ENCODE measurements around the gene FAM168A.
"Not testable (repeated sequence)": the region's sequence is repeated elsewhere in the genome, so short reads cannot be mapped to it uniquely, and the experiment has no call there.

FAM168A gene

DNA sequence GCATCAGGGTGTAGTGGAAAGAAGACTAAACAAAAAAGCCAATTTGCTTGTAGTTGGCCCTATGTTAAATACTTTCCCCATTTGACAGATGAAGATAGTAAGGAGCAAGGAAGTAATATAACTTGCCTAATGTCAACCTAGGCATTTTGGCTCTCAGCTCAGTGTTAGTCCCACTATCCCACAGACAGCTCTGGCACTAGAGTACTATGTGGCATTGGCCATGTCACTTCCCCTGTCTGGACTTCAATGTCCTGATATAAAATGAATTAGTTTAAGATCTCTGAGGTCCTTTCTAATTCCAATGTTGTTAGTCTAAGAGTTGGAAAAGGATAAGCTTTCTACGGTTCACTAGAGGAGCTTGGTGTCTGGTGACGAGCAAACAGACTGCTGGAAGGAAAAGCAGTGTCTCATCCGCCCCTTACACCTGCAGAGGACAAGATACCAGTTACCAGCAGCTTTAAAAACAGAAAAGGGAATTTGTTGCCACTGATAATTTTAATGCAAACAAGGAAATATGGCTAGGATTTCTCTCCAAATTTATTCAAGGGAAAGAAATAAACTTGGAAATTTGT lies 129.2 kb downstream of the FAM168A start:
- DNase-seq (ENCODE audit: low read depth, low spot score), result no peak

DNA sequence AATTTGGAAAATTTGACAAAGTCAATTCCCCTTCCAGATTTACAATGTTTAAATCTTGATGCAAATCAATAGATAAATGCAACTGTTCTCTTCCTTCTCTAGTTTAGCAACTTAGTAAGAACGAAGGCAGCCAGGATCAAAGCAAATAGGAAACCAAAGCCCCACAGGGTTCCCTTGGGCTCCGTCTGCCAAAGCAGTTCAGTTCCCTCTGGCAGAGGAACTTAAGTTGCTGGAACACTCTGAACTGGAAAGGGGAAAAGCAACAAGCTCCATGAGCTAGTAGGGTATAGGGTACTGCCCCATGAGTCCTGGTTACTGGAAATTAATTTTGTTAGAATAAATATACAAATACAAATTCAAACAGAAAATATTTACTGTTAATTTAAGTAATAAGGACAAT lies 130.4 kb downstream of the FAM168A start:
- DNase-seq (ENCODE audit: low read depth, low spot score), result no peak

DNA sequence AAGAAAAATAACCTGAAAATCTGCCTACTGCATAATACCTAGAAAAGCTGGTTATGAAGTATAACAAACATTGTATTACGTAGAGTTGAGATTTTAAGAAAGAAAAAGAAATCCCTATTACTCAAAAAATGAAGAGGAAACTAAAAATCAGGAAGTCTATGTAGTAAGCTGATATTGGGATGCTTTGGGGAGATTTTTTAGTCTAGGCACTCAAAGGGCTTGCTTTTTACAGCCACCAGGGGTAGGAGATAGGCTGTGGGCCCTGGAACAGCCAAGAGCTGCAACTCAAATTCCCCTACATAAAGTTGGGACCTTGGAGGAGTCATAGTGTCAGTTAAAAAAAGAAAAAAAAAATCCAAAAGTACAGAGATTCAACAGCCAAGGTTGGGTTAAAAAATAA lies 131.3 kb downstream of the FAM168A start:
- no peak for DNase-seq (ENCODE audit: low read depth, low spot score)

DNA sequence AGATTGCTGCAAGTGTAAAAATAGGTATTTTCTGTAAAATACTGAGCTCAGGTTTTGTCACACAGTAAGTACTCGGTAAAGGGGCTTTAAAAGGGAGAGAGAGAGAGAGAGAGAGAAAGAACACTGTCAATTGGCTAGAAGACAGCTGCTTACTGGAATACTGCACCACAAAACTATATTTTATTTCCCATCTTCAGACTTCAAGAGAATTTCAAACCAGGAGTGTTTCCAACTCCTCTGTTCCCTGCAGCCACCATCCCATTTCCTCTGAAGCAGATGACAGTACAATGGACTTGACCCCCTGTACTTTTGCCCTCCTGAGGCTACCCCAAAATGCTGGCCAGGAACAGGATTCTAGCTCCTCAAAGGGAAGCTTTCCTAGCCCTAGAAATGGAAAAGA lies 132.0 kb downstream of the FAM168A start:
- no peak for DNase-seq (ENCODE audit: low read depth, low spot score)

DNA sequence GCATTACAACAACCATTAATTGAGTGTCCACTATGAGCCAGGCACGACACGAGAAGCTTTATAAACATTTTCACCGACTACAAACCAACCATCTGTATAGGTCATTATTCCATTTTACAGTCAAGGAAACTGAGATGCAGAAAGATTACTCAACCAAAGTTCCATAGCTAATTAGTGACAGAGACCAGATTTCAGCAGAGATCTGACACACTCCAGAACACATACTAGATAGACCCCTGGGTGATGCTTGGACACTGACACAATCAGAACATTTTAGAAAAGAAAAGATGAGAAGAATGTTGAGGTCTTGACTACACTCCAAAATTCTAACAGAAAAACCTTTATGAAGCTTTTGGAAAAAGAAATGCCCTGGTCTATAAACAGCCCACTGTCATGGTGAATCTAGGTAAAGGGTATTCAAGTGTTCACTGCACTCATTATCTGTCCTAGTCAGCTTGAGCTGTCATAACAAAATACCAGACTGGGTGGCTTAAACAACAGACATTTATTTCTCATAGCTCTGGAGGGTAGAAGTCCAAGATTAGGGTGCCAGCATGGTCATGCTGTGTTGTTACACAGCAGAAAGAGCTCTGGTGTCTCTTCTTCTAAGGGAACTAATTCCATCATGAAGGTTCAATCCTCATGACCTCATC lies 132.8 kb downstream of the FAM168A start:
- DNase-seq (ENCODE audit: low read depth, low spot score), result no peak

DNA sequence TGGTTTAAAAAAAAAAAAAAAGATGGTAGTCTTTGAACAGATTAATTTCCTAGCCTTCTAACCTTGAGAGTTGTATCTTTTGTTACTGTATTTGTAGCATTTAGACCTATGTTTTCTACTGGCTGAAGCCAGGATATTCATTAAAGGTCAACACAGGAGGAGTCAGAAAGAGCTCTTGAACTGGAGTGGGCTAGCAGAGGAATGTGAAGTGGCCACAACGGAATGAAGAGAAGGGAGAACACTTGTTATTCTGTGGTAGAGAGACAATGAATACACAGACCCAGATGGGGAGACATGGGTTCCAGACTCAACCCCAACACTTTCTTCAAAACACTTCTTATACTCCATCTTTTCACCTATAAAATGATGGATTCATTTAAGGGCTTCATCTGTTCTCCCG lies 133.6 kb downstream of the FAM168A start:
- no peak for DNase-seq (ENCODE audit: low read depth, low spot score)

DNA sequence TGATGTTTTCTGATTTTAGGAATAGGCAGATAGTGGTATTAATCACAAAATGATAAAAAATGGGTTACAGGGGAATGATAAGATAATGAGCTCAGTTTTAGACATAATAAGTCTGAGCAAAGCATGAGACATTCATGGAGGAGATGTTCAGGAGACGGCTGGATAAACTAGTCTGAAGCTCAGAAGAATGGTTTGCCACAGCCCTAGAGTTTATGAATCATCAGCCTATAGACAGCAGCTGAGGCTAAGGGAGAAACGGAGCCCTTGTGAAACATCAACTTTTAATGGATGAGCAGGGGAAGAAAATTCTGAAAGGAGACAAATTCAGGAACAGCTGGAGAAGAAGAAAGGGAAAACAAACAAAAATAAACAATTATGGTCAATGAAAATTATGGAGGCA lies 134.6 kb downstream of the FAM168A start:
- no peak for DNase-seq (ENCODE audit: low read depth, low spot score)

DNA sequence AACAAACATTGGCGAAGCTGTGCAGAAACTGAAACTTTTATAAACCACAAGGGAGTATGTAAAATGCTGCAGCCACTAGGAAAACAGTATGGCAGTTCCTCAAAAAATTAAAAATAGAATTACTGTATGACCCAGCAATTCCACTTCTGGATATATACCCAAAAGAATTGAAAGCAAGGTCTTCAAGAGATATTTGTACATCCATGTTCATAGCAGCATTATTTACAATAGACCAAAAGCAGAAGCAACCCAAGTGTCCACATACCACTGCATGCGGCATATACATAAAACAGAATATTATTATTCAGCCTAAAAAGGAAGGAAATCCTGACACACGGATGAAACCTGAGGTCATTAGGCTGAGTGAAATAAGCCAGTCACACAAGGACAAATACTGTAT lies 135.9 kb downstream of the FAM168A start:
- DNase-seq (ENCODE audit: low read depth, low spot score), result no peak

DNA sequence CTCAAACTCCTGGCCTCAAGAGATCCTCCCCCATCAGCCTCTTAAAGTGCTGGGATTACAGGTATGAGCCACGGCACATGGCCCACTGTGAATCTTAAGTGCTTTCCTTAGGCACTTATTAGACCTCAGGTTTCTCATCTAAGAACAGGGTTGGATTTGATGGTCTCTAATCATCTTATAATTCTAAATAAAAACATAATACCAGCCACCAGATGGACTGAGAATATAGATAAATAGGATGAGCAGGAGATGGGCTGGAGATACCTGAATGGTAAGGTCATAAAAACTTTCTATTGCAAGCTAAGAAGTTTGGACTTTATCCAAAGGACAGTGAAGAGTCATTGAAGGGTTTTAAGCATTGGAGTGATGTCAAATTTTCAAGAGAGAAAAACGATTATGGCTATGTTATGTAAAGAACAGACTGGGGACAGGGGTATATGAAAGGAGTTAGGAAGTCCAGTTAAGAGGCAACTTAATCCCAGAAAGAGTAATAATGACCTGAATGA lies 136.5 kb downstream of the FAM168A start:
- no peak for DNase-seq (ENCODE audit: low read depth, low spot score)

DNA sequence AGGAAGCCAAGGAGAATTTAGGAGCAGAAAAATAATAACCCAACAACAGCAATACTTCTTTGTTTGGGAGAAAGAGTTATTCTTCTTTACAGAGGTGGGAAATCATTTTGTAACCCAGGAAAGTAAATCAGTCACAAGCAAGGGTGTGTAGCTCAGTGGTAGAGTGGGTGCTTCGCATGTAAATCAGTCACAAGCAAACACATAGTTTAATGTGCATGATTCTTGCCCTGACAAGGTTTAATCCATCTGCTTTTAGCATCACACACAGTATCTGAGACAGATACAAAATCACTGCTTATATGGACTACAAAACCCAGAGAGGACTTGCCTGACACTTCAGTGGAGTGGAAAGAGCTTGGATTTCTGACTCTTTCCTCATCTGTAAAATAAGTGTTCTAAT lies 139.7 kb downstream of the FAM168A start:
- no peak for DNase-seq (ENCODE audit: low read depth, low spot score)

DNA sequence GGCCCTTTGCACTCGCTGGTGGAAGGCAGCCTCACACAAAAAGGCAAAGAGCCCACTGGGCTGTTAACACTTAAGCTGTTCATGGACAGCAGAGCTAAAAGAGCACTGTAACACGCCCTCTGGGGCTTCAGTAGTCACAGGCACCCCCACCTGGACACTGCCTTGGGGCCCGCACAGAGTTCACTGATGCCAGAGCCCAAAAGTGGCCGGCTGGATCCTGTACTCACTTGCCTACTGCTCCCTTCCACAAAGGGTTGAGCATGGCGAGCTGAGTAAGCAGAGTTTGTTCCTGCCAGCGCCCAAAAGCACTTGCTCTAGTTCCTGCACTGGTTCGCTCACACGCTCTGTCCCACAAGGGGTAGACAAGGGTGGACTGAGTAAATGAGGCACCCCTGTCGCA lies 142.9 kb downstream of the FAM168A start:
- DNase-seq (ENCODE audit: low read depth, low spot score), result no peak

DNA sequence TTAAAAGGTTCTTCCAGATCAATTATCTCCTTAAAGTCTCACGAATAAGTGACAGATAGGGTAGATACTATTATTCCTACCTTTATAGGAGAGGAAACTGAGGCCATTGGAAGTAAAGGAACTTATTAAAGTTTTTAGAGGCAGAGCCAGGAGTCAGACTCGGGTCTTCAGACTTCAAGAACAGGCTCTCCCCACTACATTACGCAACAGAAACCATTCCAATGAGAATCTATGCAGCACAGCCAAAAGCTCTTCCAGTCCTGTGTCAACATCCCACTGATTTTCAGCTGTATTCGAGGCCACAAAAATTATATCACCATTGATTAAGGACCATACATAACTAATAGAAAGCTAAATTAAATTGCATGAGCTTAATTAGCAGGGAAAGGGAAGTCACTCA lies 144.3 kb downstream of the FAM168A start:
- DNase-seq (ENCODE audit: low read depth, low spot score), result no peak

DNA sequence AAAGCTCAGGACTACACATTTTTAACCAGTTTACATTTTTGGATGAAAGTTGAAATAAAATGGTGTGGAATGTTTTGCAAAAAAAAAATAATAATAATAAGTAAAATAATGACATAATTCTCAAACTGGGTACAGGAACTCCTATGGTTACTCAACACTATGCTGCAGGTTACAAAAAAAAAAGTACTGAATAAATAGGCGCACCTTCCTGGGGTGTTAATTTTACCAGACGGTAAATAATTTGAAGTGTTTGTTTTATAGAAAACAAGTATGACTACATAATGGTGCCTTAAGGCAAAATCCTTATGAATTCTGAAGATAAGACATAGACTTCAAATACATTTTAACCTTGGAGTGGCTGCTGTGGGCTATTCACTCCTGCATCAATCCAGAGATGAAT lies 145.2 kb downstream of the FAM168A start:
- DNase-seq (ENCODE audit: low read depth, low spot score), result no peak

DNA sequence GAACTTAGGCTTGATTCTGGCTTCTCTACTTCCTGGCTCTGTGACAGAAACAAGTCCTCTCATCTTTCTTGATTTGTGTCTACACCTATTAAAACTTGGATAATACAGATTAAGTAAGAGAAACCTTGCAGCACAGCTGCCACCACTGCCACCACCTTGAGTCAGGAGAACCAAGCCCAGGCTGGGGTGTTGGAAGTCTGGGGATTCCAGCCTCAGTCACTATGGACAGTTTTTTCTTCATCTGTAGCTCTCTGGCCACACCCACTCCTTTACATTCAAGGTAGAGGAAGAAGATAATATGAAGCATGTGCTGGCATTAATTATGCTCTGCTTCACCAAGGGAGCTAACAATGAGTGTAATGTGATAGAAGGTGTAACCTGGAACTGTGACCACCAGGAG lies 146.0 kb downstream of the FAM168A start:
- no peak for DNase-seq (ENCODE audit: low read depth, low spot score)

DNA sequence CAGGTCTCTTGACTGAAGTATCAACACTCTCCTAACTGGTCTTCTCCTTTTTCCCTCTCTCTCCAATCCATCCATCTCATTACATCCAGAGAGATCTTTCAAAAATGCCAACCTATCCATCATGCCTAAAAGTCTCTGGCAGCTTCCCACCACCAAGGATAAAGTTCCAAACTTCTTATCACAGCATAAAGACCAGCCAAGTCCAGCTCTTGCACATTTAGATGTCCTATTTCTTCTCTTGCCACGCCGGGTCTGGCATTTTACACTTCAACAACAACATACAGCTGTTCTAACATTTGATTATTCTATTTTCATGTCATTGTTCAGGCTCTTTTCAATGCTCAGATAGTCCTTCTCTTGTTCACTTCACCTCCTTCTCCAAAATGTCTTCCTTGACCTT lies 151.1 kb downstream of the FAM168A start:
- no peak for DNase-seq (ENCODE audit: low read depth, low spot score)

DNA sequence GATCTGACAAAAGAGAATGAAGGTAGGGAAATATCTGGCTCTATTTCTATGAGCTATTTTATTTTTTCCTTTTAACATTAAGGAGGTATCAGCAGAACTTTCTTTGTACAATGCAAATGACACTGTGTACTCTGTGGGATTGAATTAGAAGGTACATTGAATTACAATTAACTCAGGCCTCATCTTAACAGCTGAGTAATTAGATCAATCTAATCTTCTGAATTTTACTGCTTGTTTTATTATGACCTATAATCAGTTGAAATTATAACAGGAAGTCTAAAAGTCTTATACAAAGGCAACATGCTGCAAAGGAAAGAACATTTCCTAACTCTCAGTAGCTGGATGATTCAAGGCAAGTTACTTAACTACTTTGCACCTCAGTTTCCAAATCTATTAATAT lies 151.9 kb downstream of the FAM168A start:
- no peak for DNase-seq (ENCODE audit: low read depth, low spot score)

DNA sequence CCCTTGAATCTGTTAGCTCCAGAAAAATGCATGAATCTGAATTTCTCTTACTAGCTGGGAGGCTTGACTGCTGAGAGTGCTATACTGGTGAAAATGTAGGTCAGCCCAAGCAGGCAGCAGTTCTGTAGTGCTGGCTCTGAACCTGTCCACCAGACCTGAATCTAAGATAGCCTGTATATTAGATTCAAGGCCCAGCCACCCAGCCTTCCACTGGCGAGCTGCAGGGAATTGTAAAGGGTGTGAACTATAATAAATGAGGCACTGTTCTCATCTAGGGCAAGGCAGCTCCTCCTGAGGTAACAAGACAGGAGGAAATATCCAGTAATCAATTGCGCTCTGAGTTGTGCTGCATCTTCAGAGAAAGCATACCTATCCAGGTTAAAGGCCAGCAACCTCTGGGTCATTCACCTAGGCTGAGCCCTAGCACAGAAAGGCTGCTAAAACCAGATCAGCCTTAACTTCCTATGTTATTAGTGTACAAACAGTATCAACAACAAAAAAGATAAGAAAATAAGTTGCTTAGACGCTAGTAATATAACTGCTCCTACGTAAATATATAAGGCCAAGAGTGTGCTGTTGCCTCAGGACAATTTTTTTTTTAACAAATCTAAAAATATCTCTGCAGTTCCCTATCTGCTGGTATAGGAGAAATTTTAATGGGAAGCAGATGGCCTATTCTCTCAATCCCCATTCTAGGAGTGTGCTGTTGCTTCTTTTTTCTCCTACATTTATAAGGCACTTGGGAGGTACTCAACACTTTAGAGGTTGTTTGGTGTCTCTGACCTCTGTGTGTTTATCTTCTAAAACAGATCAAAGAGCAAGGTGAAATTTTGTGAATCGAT lies 158.7 kb downstream of the FAM168A start:
- no peak for DNase-seq (ENCODE audit: low read depth, low spot score)

DNA sequence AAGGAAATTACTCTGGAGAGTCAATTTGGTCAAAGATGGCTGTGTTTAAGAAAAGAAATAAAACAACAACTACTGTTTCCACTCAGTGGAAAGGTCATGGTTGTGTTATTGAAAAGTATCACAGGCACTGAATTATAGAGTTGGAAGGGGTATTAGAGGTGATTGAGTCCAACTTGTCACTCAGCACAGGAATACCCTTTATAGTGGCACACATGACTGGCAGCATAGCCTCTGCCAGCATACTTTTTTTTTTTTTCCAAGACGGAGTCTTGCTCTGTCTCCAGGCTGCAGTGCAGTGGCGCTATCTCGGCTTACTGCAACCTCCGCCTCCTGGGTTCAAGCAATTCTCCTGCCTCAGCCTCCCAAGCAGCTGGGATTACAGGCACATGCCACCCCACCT lies 161.1 kb downstream of the FAM168A start:
- not testable (repeated sequence) for DNase-seq (ENCODE audit: low read depth, low spot score)

DNA sequence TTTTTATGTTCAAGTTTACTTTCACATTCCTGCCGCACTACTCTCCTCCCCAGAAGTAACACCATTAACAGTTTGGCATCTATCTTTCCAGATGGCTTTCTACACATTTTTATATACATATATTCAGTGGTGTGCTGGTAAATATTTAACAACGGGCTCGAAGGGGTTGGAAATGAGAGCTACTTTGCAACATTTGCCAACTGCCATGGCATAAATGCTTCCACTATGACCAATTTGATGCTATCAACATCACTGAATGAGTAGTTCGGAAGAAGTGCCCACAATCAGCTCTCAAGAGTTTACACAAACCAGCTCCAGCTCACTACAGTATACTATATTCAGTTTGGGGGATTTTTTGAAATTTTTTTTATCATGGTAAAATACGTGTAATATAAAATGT lies 166.5 kb downstream of the FAM168A start:
- no peak for DNase-seq (ENCODE audit: low read depth, low spot score)

DNA sequence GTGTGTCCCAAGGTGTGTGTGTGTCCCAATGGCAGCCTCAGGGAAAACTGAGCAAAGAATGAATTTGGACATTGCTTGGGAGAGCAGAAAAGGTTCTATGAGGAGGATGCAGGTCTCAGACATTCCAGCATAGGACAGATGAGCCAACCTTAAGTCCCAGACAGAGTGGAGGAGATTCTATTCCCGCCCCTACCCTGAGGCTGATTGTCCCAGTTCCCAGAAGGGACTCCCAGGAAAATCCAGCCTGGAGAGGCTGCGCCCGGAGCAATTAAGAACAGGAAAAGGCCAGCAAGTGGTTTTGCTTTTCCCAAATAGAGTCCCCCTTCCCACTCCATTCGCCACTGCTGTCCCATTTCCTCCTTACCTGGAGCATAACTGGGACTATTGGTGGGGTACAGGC lies 167.6 kb downstream of the FAM168A start:
- no peak for DNase-seq (ENCODE audit: low read depth, low spot score)

DNA sequence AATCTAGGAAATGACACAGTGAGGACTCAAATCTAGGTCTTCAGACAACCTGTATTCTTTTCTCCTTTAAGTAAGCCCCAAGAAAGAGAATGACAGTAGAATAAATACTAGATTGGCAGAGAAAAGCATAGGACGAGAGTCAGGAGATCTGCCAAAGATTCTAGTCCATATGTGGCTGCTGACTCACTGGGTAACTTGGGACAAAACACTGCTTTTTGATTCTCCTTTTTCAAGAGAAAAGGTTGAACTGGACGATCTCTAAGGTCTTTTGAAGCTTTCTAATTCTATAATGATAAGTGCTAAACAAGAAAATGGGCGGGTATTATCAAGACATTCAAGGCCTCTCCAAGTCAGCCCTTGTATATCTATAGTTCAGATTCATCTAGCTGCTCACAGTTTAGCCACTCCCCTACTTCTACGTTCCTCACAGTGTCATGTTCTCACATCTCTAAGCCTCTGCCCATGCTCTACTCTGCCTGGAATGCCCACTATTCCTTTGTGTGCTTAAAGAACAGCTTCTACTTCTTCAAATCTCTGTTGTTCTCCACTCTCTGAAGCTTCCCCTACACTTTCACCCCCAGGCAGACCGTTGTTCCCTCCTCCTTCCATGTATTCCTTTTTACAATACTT lies 168.7 kb downstream of the FAM168A start:
- no peak for DNase-seq (ENCODE audit: low read depth, low spot score)

DNA sequence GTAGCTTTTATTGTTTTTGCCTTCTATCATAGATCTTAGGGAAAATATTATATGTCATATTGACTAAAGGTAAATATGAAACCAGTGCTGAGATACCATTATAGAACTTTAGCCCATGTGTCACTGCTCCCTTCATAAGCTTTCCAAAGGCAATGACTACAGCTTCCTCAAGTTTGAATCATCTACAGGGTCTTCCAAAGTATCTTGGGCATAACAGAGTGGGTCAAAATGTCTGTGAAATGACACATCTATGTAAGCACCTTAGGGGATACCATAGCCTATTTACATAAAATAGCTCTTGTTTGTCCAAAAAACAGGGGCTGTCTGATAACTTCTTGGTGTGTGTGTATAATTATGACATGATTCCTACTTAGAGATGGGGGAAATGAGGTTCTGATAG lies 169.2 kb downstream of the FAM168A start:
- DNase-seq (ENCODE audit: low read depth, low spot score), result no peak

Measured in smooth muscle cell of the brain vasculature (primary cell).